K562 (cell line): ENCODE results near the gene FKBP8. TPM values are rescaled to one million over a fixed set of nuclear protein-coding genes. Genes with fewer than 3 reads are reported as not detected.

ENCODE experiments used
- CBX5 ChIP-seq: IDR thresholded peaks from 2 replicates; pipeline ENCODE4 v1.6.1; 2014; ENCODE audit warnings: low read depth, borderline replicate concordance
- ETV6 ChIP-seq, 3 experiments: fragments of 150-350 bp in 1 of 3; sonication (generic) in 1 of 3; formaldehyde crosslinking in 1 of 3; IDR thresholded peaks; 2 replicates each; pipeline versions ENCODE4 v1.6.1 to v1.8.0; 2014 to 2022; ENCODE audit warnings: borderline replicate concordance in 2 of 3, low read depth in 2 of 3, antibody characterized with exemption in 1 of 3, low read length in 1 of 3, mild to moderate bottlenecking in 1 of 3, missing genetic modification reagents in 1 of 3
- FOXA1 ChIP-seq: fragments of 450-650 bp; IDR thresholded peaks from 2 replicates; pipeline ENCODE4 v1.6.1; 2016; ENCODE audit warnings: mild to moderate bottlenecking, borderline replicate concordance
- FOXK1 ChIP-seq: sonication (generic); formaldehyde crosslinking; IDR thresholded peaks from 2 replicates; pipeline ENCODE4 v1.8.0; 2022; ENCODE audit warnings: missing genetic modification reagents, mild to moderate bottlenecking, borderline replicate concordance
- ILF3 ChIP-seq: fragments of 450-650 bp; IDR thresholded peaks from 2 replicates; pipeline ENCODE4 v1.6.1; 2018; ENCODE audit warnings: antibody characterized with exemption, mild to moderate bottlenecking, moderate library complexity, borderline replicate concordance
- KLF1 ChIP-seq: fragments of 450-650 bp; IDR thresholded peaks from 2 replicates; pipeline ENCODE4 v1.6.1; 2016; ENCODE audit warnings: missing genetic modification characterization, missing compliant biosample characterization
- POLR2G ChIP-seq: fragments of 200-400 bp; formaldehyde crosslinking; IDR thresholded peaks from 2 replicates; pipeline ENCODE4 v1.6.1; 2017; ENCODE audit warnings: low read depth, mild to moderate bottlenecking, antibody characterized with exemption, low read length, moderate library complexity
- PRPF4 ChIP-seq: fragments of 200-400 bp; formaldehyde crosslinking; IDR thresholded peaks from one replicate; pipeline ENCODE4 v1.6.1; 2017; ENCODE audit warnings: low read length, low read depth, mild to moderate bottlenecking; ENCODE audit not compliant: insufficient read depth, poor library complexity, severe bottlenecking
- RUNX1 ChIP-seq: sonication (generic); IDR thresholded peaks from 2 replicates; pipeline ENCODE4 v1.6.1; 2016; ENCODE audit warnings: antibody characterized with exemption, low read depth
- SAFB ChIP-seq: fragments of 200-400 bp; formaldehyde crosslinking; IDR thresholded peaks from 2 replicates; pipeline ENCODE4 v1.6.1; 2017; ENCODE audit warnings: low read depth, low read length, borderline replicate concordance
- SMARCC2 ChIP-seq: fragments of 450-650 bp; IDR thresholded peaks from 2 replicates; pipeline ENCODE4 v1.6.1; 2017; ENCODE audit warnings: antibody characterized with exemption, moderate library complexity, mild to moderate bottlenecking, low read depth
- SRSF9 ChIP-seq: fragments of 200-400 bp; formaldehyde crosslinking; IDR thresholded peaks from 2 replicates; pipeline ENCODE4 v1.6.1; 2017; ENCODE audit warnings: low read depth, low read length, borderline replicate concordance
- TEAD2 ChIP-seq: fragments of 450-650 bp; IDR thresholded peaks from 2 replicates; pipeline ENCODE4 v1.6.1; 2016; ENCODE audit warnings: missing genetic modification characterization, control low read depth, missing compliant biosample characterization
- YY1 ChIP-seq, 3 experiments: IDR thresholded peaks; 2 replicates each; pipeline ENCODE4 v1.6.1; 2011; ENCODE audit warnings: low read length in 2 of 3, mild to moderate bottlenecking in 2 of 3, moderate library complexity in 2 of 3, borderline replicate concordance in 1 of 3, control low read depth in 1 of 3, low read depth in 1 of 3; ENCODE audit not compliant: insufficient read depth in 3 of 3, insufficient replicate concordance in 2 of 3, control insufficient read depth in 1 of 3, insufficient read length in 1 of 3; ENCODE audit errors: extremely low read depth in 1 of 3
- ZNF124 ChIP-seq: sonication (generic); formaldehyde crosslinking; IDR thresholded peaks from 2 replicates; pipeline ENCODE4 v1.8.1; 2022; ENCODE audit warnings: missing genetic modification reagents
- ZNF316 ChIP-seq: fragments of 450-650 bp; IDR thresholded peaks from 2 replicates; pipeline ENCODE4 v1.6.1; 2016
- ZNF41 ChIP-seq: fragments of 250-450 bp; sonication (Bioruptor Pico); conservative IDR thresholded peaks from 2 replicates; pipeline ENCODE4 v1.4.0; 2020; ENCODE audit warnings: mild to moderate bottlenecking
- ZSCAN32 ChIP-seq: fragments of 450-650 bp; formaldehyde crosslinking; IDR thresholded peaks from 2 replicates; pipeline ENCODE4 v1.4.0; 2020; ENCODE audit warnings: mild to moderate bottlenecking, moderate library complexity
- polyA plus RNA-seq, 8 experiments: library from polyadenylated mRNA; depleted of rRNA in 4 of 8; stranded (reverse) in 5 of 8; unstranded in 3 of 8; fragments of >200 nt; fragmentation: Nextera tagmentation in 2 of 8; fragmentation: Illumina TruSeq in 1 of 8; extraction: Ambion mirVana in 2 of 8; extraction: Trizol in 1 of 8; gene quantifications; 2 replicates each; pipeline versions ENCODE4 v1.2.1 to v1.2.3, GENCODE V29; 2011 to 2014; ENCODE audit warnings: inconsistent platforms in 1 of 8, missing spikeins in 1 of 8
- total RNA-seq, 7 experiments: library from RNA; depleted of rRNA in 6 of 7; stranded (reverse); fragments of >200 nt in 6 of 7; fragmentation: Illumina TruSeq in 2 of 7; extraction: Trizol in 2 of 7; gene quantifications; 2 replicates each; pipeline versions ENCODE4 v1.2.1 to v1.2.3, GENCODE V29; 2011 to 2021; ENCODE audit warnings: low replicate concordance in 1 of 7
- TF ChIP-seq, protein P1 (sequence below): sonication (generic); formaldehyde crosslinking; IDR thresholded peaks from 2 replicates; pipeline ENCODE4 v1.8.1; 2023; ENCODE audit warnings: mild to moderate bottlenecking, missing genetic modification reagents
- TF ChIP-seq, protein P2 (sequence below): sonication (generic); formaldehyde crosslinking; IDR thresholded peaks from 2 replicates; pipeline ENCODE4 v1.8.0; 2022; ENCODE audit warnings: missing genetic modification reagents, mild to moderate bottlenecking, moderate library complexity, borderline replicate concordance
- TF ChIP-seq, protein P3 (sequence below): sonication (generic); formaldehyde crosslinking; IDR thresholded peaks from 2 replicates; pipeline ENCODE4 v1.9.0; 2022; ENCODE audit warnings: mild to moderate bottlenecking, missing genetic modification reagents
- TF ChIP-seq, protein P4 (sequence below): sonication (generic); formaldehyde crosslinking; IDR thresholded peaks from 2 replicates; pipeline ENCODE4 v1.8.0; 2022; ENCODE audit warnings: mild to moderate bottlenecking, missing genetic modification reagents

FKBP8 gene
- total and polyA plus RNA-seq, 9 of the 15 experiments (the other 6 are each of a cell fraction or from before 2014, with no cell fraction given), result 0.46 to 236 (median 104) TPM

DNA sequence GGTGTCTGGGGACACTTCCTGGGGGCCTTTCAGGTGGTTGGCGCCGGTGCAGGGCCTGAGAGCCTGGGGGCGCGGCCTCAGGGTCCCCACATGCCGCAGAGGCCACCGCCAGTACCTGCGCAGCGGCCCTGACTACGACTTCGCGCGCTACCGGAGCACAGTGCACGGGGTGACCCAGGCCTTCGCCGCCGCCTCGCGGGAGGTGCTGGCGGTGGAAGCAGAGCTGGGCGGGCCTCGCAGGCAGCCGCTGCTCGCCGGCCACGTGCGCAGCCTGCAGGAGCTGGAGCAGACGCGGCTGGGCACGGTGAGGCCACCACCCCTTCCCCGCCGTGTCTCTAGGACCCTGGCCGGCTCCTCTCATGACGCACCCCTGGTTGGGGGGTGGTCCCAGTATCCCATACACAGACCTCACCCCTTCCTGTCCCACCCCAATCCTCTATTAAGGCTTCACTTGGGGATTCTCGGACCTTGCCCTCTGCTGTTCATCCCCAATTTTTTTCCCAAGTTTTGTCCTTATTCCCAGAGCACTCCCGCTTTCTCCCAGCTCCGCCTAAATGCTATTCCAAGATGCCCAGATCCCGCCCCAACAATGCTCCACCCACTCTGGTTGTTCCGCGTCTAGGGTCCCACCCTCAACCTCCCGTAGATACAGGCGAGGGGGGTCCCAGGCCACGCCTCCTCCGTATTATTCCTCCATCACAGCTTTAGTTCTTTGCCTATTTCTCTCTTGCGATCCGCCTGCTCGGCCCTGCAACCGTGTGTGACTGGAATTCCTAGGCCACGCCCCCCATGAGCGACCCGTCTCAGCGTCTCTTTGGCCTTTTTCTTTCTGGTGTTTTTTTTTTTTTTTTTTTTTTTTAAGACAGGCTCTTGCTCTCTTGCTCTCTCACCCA is 46.3 kb upstream of the FKBP8 start (continued):
- TF ChIP-seq YY1 (IDR thresholded peaks at IDR 0.05; ENCODE audit: borderline replicate concordance in 1 of 3, control insufficient read depth in 1 of 3, extremely low read depth in 1 of 3, insufficient read depth in 3 of 3, insufficient read length in 1 of 3, insufficient replicate concordance in 2 of 3, low read depth in 1 of 3, low read length in 2 of 3) (peak in 2 of 3 experiments; percentile 60 to 65), SAFB (no peak), ZSCAN32 (CRISPR knock-in tag) (no peak), ZNF41 (no peak), PRPF4 (no peak), RUNX1 (no peak), ETV6 (IDR thresholded peaks at IDR 0.05; ENCODE audit: borderline replicate concordance in 1 of 2, low read depth in 2 of 2, low read length in 1 of 2) (peak in 1 of 2 experiments; percentile 20; a peak in 1 of 4 replicates), ETV6 (CRISPR knock-in tag; IDR thresholded peaks at IDR 0.05; ENCODE audit: borderline replicate concordance) (no peak), ZNF316 (no peak), FOXA1 (no peak), FOXK1 (CRISPR knock-in tag) (peak; percentile 73; the same call in 1 of the 2 replicates), KLF1 (peak; percentile 45; the same call in 1 of the 2 replicates), POLR2G (peak; percentile 61), TEAD2 (tag) (no peak), ILF3 (no peak), CBX5 (no peak), SMARCC2 (no peak), SRSF9 (no peak), ZNF124 (CRISPR knock-in tag) (peak; percentile 57; the same call in 1 of the 2 replicates)
- TF ChIP-seq, protein P1, sequence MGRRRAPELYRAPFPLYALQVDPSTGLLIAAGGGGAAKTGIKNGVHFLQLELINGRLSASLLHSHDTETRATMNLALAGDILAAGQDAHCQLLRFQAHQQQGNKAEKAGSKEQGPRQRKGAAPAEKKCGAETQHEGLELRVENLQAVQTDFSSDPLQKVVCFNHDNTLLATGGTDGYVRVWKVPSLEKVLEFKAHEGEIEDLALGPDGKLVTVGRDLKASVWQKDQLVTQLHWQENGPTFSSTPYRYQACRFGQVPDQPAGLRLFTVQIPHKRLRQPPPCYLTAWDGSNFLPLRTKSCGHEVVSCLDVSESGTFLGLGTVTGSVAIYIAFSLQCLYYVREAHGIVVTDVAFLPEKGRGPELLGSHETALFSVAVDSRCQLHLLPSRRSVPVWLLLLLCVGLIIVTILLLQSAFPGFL, result no peak
- TF ChIP-seq, protein P2, sequence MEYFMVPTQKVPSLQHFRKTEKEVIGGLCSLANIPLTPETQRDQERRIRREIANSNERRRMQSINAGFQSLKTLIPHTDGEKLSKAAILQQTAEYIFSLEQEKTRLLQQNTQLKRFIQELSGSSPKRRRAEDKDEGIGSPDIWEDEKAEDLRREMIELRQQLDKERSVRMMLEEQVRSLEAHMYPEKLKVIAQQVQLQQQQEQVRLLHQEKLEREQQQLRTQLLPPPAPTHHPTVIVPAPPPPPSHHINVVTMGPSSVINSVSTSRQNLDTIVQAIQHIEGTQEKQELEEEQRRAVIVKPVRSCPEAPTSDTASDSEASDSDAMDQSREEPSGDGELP (CRISPR knock-in tag), result peak; percentile 79
- TF ChIP-seq, protein P3, sequence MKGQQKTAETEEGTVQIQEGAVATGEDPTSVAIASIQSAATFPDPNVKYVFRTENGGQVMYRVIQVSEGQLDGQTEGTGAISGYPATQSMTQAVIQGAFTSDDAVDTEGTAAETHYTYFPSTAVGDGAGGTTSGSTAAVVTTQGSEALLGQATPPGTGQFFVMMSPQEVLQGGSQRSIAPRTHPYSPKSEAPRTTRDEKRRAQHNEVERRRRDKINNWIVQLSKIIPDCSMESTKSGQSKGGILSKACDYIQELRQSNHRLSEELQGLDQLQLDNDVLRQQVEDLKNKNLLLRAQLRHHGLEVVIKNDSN (CRISPR knock-in tag), result peak; percentile 89
- TF ChIP-seq, protein P4, sequence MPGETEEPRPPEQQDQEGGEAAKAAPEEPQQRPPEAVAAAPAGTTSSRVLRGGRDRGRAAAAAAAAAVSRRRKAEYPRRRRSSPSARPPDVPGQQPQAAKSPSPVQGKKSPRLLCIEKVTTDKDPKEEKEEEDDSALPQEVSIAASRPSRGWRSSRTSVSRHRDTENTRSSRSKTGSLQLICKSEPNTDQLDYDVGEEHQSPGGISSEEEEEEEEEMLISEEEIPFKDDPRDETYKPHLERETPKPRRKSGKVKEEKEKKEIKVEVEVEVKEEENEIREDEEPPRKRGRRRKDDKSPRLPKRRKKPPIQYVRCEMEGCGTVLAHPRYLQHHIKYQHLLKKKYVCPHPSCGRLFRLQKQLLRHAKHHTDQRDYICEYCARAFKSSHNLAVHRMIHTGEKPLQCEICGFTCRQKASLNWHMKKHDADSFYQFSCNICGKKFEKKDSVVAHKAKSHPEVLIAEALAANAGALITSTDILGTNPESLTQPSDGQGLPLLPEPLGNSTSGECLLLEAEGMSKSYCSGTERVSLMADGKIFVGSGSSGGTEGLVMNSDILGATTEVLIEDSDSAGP (CRISPR knock-in tag), result no peak
